Activated CD4-positive, alpha-beta T cell treated with anti-CD3 and anti-CD28 coated beads for 1 hour (primary cell): ENCODE results near the gene KCNT2.
"Not testable (repeated sequence)": the region's sequence is repeated elsewhere in the genome, so short reads cannot be mapped to it uniquely, and the experiment has no call there.

Experiments
- DNase-seq: peaks from one replicate; pipeline ENCODE4 v3.0.0-alpha.2; 2020

The KCNT2 gene

GRCh38 chr1:196608390-196609369 is at the start of gene KCNT2:
Gene KCNT2, minus strand, starts transcription at chr1:196608440. Its CDS starts 131 bp downstream, at chr1:196608309.
- no peak for DNase-seq

- no peak for DNase-seq
These were observed 47.3 kb upstream of the KCNT2 start for GRCh38 chr1:196655494-196655893.

GRCh38 chr1:196655071-196655470 is 46.8 kb upstream of the KCNT2 start:
- no peak for DNase-seq

- DNase-seq, result no peak
These were observed 46.0 kb upstream of the KCNT2 start for GRCh38 chr1:196654271-196654670.

- no peak for DNase-seq
These were observed 43.5 kb upstream of the KCNT2 start, which contains the start of gene CFH for GRCh38 chr1:196651637-196652215. Gene CFH, plus strand, starts transcription at chr1:196652043. Its CDS starts 75 bp downstream, at chr1:196652118.

GRCh38 chr1:196651079-196651478 is 42.8 kb upstream of the KCNT2 start:
- no peak for DNase-seq

- DNase-seq, result no peak
These were observed 42.2 kb upstream of the KCNT2 start for GRCh38 chr1:196650403-196650802.

- DNase-seq, result no peak
These were observed 41.8 kb upstream of the KCNT2 start for GRCh38 chr1:196649990-196650389.

- no peak for DNase-seq
These were observed 32.7 kb upstream of the KCNT2 start for GRCh38 chr1:196640976-196641375.

GRCh38 chr1:196639291-196639690 is 31.1 kb upstream of the KCNT2 start:
- not testable (repeated sequence) for DNase-seq

- no peak for DNase-seq
These were observed 30.2 kb upstream of the KCNT2 start for GRCh38 chr1:196638466-196638865.

GRCh38 chr1:196637606-196638005 is 29.4 kb upstream of the KCNT2 start:
- no peak for DNase-seq

- no peak for DNase-seq
These were observed 20.6 kb upstream of the KCNT2 start for GRCh38 chr1:196628838-196629237.

- DNase-seq, result no peak
These were observed 14.8 kb upstream of the KCNT2 start for GRCh38 chr1:196623079-196623478.

GRCh38 chr1:196619721-196620120 is 11.5 kb upstream of the KCNT2 start:
- DNase-seq, result no peak

- no peak for DNase-seq
These were observed 3.6 kb upstream of the KCNT2 start for GRCh38 chr1:196611873-196612272.

- no peak for DNase-seq
These were observed 1.1 kb upstream of the KCNT2 start for GRCh38 chr1:196609370-196609737.

GRCh38 chr1:196607981-196608380 is 259 bp downstream of the KCNT2 start:
- DNase-seq, result no peak

GRCh38 chr1:196603651-196604050 is 4.6 kb downstream of the KCNT2 start:
- no peak for DNase-seq

- no peak for DNase-seq
These were observed 9.1 kb downstream of the KCNT2 start for GRCh38 chr1:196598942-196599748.

GRCh38 chr1:196594700-196595099 is 13.5 kb downstream of the KCNT2 start:
- DNase-seq, result no peak

- DNase-seq, result no peak
These were observed 14.3 kb downstream of the KCNT2 start for GRCh38 chr1:196593955-196594354.

- no peak for DNase-seq
These were observed 17.3 kb downstream of the KCNT2 start for GRCh38 chr1:196590959-196591358.
